H9 (cell line): ENCODE measurements around the gene SOX8. TPM values are rescaled to one million over a fixed set of nuclear protein-coding genes. Genes with fewer than 3 reads are reported as not detected.

Experiments
- DNase-seq: peaks from one replicate; pipeline ENCODE4 v3.0.0-alpha.2; 2017
- H2AFZ ChIP-seq: one replicate; pipeline ENCODE4 v1.6.1; 2013; ENCODE audit warnings: mild to moderate bottlenecking, low read length, control low read depth, moderate library complexity
- H2AK5ac ChIP-seq: 2 replicates; pipeline ENCODE4 v1.6.1; 2013; ENCODE audit warnings: low read length, control low read depth, mixed read lengths; ENCODE audit not compliant: insufficient read length
- H2BK120ac ChIP-seq: one replicate; pipeline ENCODE4 v1.6.1; 2013; ENCODE audit warnings: low read depth, mild to moderate bottlenecking, low read length, control low read depth, inconsistent platforms; ENCODE audit not compliant: poor library complexity, severe bottlenecking
- H2BK12ac ChIP-seq: 2 replicates; pipeline ENCODE4 v1.6.1; 2013; ENCODE audit warnings: low read length, control low read depth, mixed read lengths, low read depth; ENCODE audit not compliant: insufficient read length
- H2BK15ac ChIP-seq: 2 replicates; pipeline ENCODE4 v1.6.1; 2013; ENCODE audit warnings: low read depth, low read length, control low read depth
- H2BK20ac ChIP-seq: one replicate; pipeline ENCODE4 v1.6.1; 2013; ENCODE audit warnings: low read depth, mild to moderate bottlenecking, low read length, control low read depth, inconsistent platforms; ENCODE audit not compliant: poor library complexity, severe bottlenecking
- H2BK5ac ChIP-seq: 2 replicates; pipeline ENCODE4 v1.6.1; 2013; ENCODE audit warnings: low read length, control low read depth, mixed read lengths; ENCODE audit not compliant: insufficient read length
- H3K14ac ChIP-seq: 2 replicates; pipeline ENCODE4 v1.6.1; 2013; ENCODE audit warnings: low read length, control low read depth; ENCODE audit not compliant: insufficient read depth
- H3K18ac ChIP-seq: 2 replicates; pipeline ENCODE4 v1.6.1; 2013; ENCODE audit warnings: low read depth, mild to moderate bottlenecking, mixed read lengths, low read length, control low read depth; ENCODE audit not compliant: insufficient read length
- H3K23ac ChIP-seq: 2 replicates; pipeline ENCODE4 v1.6.1; 2013; ENCODE audit warnings: low read length, control low read depth, mixed read lengths, low read depth; ENCODE audit not compliant: insufficient read length
- H3K23me2 ChIP-seq: 2 replicates; pipeline ENCODE4 v1.6.1; 2013; ENCODE audit warnings: low read depth, mild to moderate bottlenecking, mixed read lengths, low read length, control low read depth; ENCODE audit not compliant: insufficient read length, poor library complexity, severe bottlenecking
- H3K27ac ChIP-seq: 2 replicates; pipeline ENCODE4 v1.5.1; 2013; ENCODE audit warnings: low read length, control low read depth, mixed read lengths, low read depth; ENCODE audit not compliant: insufficient read length
- H3K27me3 ChIP-seq: 2 replicates; pipeline ENCODE4 v1.6.1; 2013; ENCODE audit warnings: low read length, control low read depth, inconsistent platforms; ENCODE audit not compliant: insufficient read depth
- H3K4ac ChIP-seq: 2 replicates; pipeline ENCODE4 v1.6.1; 2013; ENCODE audit warnings: low read depth, mild to moderate bottlenecking, control low read depth, inconsistent platforms, low read length, moderate library complexity
- H3K4me1 ChIP-seq: 2 replicates; pipeline ENCODE4 v1.6.1; 2013; ENCODE audit warnings: low read length, control low read depth, inconsistent platforms; ENCODE audit not compliant: insufficient read depth
- H3K4me2 ChIP-seq: 2 replicates; pipeline ENCODE4 v1.6.1; 2013; ENCODE audit warnings: low read length, control low read depth, mixed read lengths; ENCODE audit not compliant: insufficient read length, insufficient read depth
- H3K56ac ChIP-seq: 2 replicates; pipeline ENCODE4 v1.6.1; 2013; ENCODE audit warnings: low read depth, mild to moderate bottlenecking, mixed read lengths, low read length, control low read depth; ENCODE audit not compliant: insufficient read length
- H3K79me1 ChIP-seq: 2 replicates; pipeline ENCODE4 v1.6.1; 2013; ENCODE audit warnings: low read depth, mild to moderate bottlenecking, moderate library complexity, low read length, control low read depth, inconsistent platforms; ENCODE audit not compliant: insufficient read depth, poor library complexity, severe bottlenecking
- H3K79me2 ChIP-seq: 2 replicates; pipeline ENCODE4 v1.6.1; 2013; ENCODE audit warnings: low read length, control low read depth, inconsistent platforms; ENCODE audit not compliant: insufficient read depth
- H3K9ac ChIP-seq: 2 replicates; pipeline ENCODE4 v1.6.1; 2013; ENCODE audit warnings: low read length, control low read depth, mixed read lengths; ENCODE audit not compliant: insufficient read length; ENCODE audit errors: extremely low read depth
- H3K9me3 ChIP-seq: one replicate; pipeline ENCODE4 v1.6.1; 2013; ENCODE audit warnings: low read depth, low read length, inconsistent platforms; ENCODE audit not compliant: control insufficient read depth
- H3T11ph ChIP-seq: one replicate; pipeline ENCODE4 v1.6.1; 2013; ENCODE audit warnings: mild to moderate bottlenecking, low read length, control low read depth, inconsistent platforms
- H4K20me1 ChIP-seq: one replicate; pipeline ENCODE4 v1.6.1; 2013; ENCODE audit not compliant: control insufficient read depth, insufficient read length, insufficient read depth
- H4K5ac ChIP-seq: 2 replicates; pipeline ENCODE4 v1.6.1; 2013; ENCODE audit warnings: low read depth, mild to moderate bottlenecking, mixed read lengths, low read length, control low read depth; ENCODE audit not compliant: insufficient read length
- H4K8ac ChIP-seq: replicated peaks from 2 replicates; pipeline ENCODE4 v1.6.1; 2013; ENCODE audit warnings: low read length, control low read depth, mixed read lengths, low read depth; ENCODE audit not compliant: insufficient read length
- H4K91ac ChIP-seq: 2 replicates; pipeline ENCODE4 v1.6.1; 2013; ENCODE audit warnings: low read depth, mild to moderate bottlenecking, moderate library complexity, mixed read lengths, low read length, control low read depth; ENCODE audit not compliant: insufficient read length
- H3K27ac Mint-ChIP-seq, 3 experiments: 2 replicates in 2 of 3; 3 replicates in 1 of 3; pipeline ENCODE4 v1.8.0; 2020 to 2021; ENCODE audit warnings: mixed read lengths in 3 of 3, mild to moderate bottlenecking in 1 of 3, moderate library complexity in 1 of 3
- H3K27me3 Mint-ChIP-seq: 2 replicates; pipeline ENCODE4 v1.8.0; 2021; ENCODE audit warnings: low read depth, mild to moderate bottlenecking, moderate library complexity, mixed read lengths
- H3K36me3 Mint-ChIP-seq, 3 experiments: 2 replicates in 2 of 3; 3 replicates in 1 of 3; pipeline ENCODE4 v1.8.0; 2020 to 2021; ENCODE audit warnings: low read depth in 3 of 3, mixed read lengths in 3 of 3; ENCODE audit not compliant: insufficient read depth in 1 of 3
- H3K4me1 Mint-ChIP-seq, 2 experiments: 2 replicates each; pipeline ENCODE4 v1.8.0; 2020; ENCODE audit warnings: mixed read lengths in 2 of 2
- H3K4me3 Mint-ChIP-seq, 2 experiments: 2 replicates in 1 of 2; 3 replicates in 1 of 2; pipeline ENCODE4 v1.8.0; 2020 to 2021; ENCODE audit warnings: mild to moderate bottlenecking in 2 of 2, mixed read lengths in 2 of 2, moderate library complexity in 1 of 2
- H3K9me3 Mint-ChIP-seq, 2 experiments: 2 replicates in 1 of 2; 3 replicates in 1 of 2; pipeline ENCODE4 v1.8.0; 2020; ENCODE audit warnings: mild to moderate bottlenecking in 2 of 2, mixed read lengths in 2 of 2, moderate library complexity in 1 of 2
- CTCF ChIP-seq: fragments of 200-600 bp; sonication (generic); conservative IDR thresholded peaks from 3 replicates; pipeline ENCODE4 v1.8.0; 2021; ENCODE audit warnings: antibody characterized with exemption, mild to moderate bottlenecking
- WGBS: extraction: QIAGEN DNeasy Blood & Tissue Kit; methylation state at CpG from one replicate; pipeline ENCODE4 v1.1.7; 2013; ENCODE audit warnings: missing lambda C conversion rate, low lambda C conversion rate, mixed read lengths; ENCODE audit not compliant: insufficient read length; ENCODE audit errors: extremely low coverage; 5-methylcytosine and 5-hydroxymethylcytosine counted together
- total RNA-seq: library from RNA; stranded (reverse); gene quantifications from 2 replicates; pipeline ENCODE4 v1.2.1, GENCODE V29; 2021

The SOX8 gene
- total RNA-seq, 1 experiment from 2014 or later, result 8.9 TPM

GRCh38 chr16:998615-999014 lies 17.0 kb downstream of the SOX8 start:
- no peaks in the 10 kb centered on the region for H3K79me2 ChIP-seq
- no CpG with 5 or more reads among the region's 11 CpGs for WGBS
- peaks cover 7% of the 10 kb centered on the region for H3K9me3 ChIP-seq
- DNase-seq, result no peak
- H4K91ac ChIP-seq, result no peak overlapping the region
- H4K5ac ChIP-seq, result no peak overlapping the region
- H3K4me2 ChIP-seq, result no peak overlapping the region
- no peak overlapping the region for H3K18ac ChIP-seq
- H3K4ac ChIP-seq, result no peak overlapping the region
- H2BK15ac ChIP-seq, result no peak overlapping the region
- Mint-ChIP-seq H3K4me1 (peaks cover 12 to 23% of the 10 kb centered on the region in 2 experiments), H3K9me3 (no peaks in the 10 kb centered on the region), H3K4me3 (no peak overlapping the region), H3K36me3 (no peaks in the 10 kb centered on the region; a peak in 1 of 7 replicates), H3K27ac (no peak overlapping the region; a peak in 1 of 7 replicates), H3K27me3 (peaks cover 18% of the 10 kb centered on the region)
- no peak overlapping the region for H2AFZ ChIP-seq
- no peak overlapping the region for H3K27ac ChIP-seq
- no peak overlapping the region for H3K14ac ChIP-seq
- no peak overlapping the region for H2BK120ac ChIP-seq
- no peaks in the 10 kb centered on the region for H3K79me1 ChIP-seq
- no peak overlapping the region for H2AK5ac ChIP-seq
- no peak overlapping the region for H2BK12ac ChIP-seq
- H2BK20ac ChIP-seq, result no peak overlapping the region
- H3T11ph ChIP-seq, result no peak overlapping the region
- no peak overlapping the region for H2BK5ac ChIP-seq
- no peaks in the 10 kb centered on the region for H3K4me1 ChIP-seq
- no peaks in the 10 kb centered on the region for H3K23me2 ChIP-seq
- no peaks in the 10 kb centered on the region for H4K20me1 ChIP-seq
- no peak overlapping the region for H4K8ac ChIP-seq
- no peak overlapping the region for H3K9ac ChIP-seq
- H3K23ac ChIP-seq, result no peak overlapping the region
- TF ChIP-seq CTCF, result no peak
- H3K56ac ChIP-seq, result no peak overlapping the region
- no peaks in the 10 kb centered on the region for H3K27me3 ChIP-seq
